Chondrocyte (in vitro differentiated cells): Measurements from ENCODE around the gene ABHD17C. TPM values are rescaled to one million over a fixed set of nuclear protein-coding genes. Genes with fewer than 3 reads are reported as not detected.

ENCODE experiments used
- DNase-seq: peaks from one replicate; pipeline ENCODE4 v3.0.0; 2021; ENCODE audit warnings: mixed read lengths, low spot score
- H3K27ac Mint-ChIP-seq: one replicate; pipeline ENCODE4 v1.8.0; 2021; ENCODE audit warnings: mild to moderate bottlenecking, moderate library complexity, mixed read lengths; ENCODE audit not compliant: unreplicated experiment
- H3K27me3 Mint-ChIP-seq: 2 replicates; pipeline ENCODE4 v1.8.0; 2021; ENCODE audit warnings: low read depth, mixed read lengths
- H3K36me3 Mint-ChIP-seq: 2 replicates; pipeline ENCODE4 v1.8.0; 2021; ENCODE audit warnings: low read depth, mixed read lengths
- H3K4me1 Mint-ChIP-seq: 2 replicates; pipeline ENCODE4 v1.8.0; 2021; ENCODE audit warnings: low read depth, mild to moderate bottlenecking, mixed read lengths
- H3K4me3 Mint-ChIP-seq: one replicate; pipeline ENCODE4 v1.8.0; 2021; ENCODE audit warnings: mild to moderate bottlenecking, moderate library complexity, mixed read lengths; ENCODE audit not compliant: unreplicated experiment
- H3K9me3 Mint-ChIP-seq: 2 replicates; pipeline ENCODE4 v1.8.0; 2021; ENCODE audit warnings: low read depth, mixed read lengths
- total RNA-seq: library from RNA; stranded (reverse); gene quantifications from 3 replicates; pipeline ENCODE4 v1.2.1, GENCODE V29; 2021
- TF ChIP-seq, protein P1 (sequence below): fragments of 200-600 bp; sonication (generic); IDR thresholded peaks from 2 replicates; pipeline ENCODE4 v1.5.0; 2021; ENCODE audit warnings: antibody characterized with exemption, mild to moderate bottlenecking, moderate library complexity

The ABHD17C gene
- total RNA-seq, 1 donor from 2014 or later, result 8.0 TPM

DNA sequence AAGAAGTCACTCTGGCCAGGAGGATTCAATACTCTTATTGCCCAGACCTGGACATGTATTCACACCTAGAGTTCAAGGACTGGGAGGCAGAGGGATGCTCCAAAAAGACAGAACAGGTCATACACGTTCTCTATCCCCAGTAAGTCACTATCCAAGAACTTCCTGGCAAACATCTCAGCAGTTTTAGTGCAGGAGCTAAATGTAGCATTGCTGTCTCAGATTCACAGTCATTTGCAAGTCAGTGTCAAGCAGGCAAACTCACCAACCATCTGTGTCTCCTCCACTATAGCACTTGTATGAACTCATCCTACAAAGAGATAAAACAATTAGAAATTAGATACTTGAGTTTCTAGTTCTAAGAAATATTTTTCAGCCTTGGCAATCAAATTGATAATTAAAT lies 38.4 kb downstream of the ABHD17C start:
- Mint-ChIP-seq H3K36me3 (peaks cover 2% of the 10 kb centered on the region), H3K4me3 (no peak overlapping the region), H3K4me1 (peaks cover 21% of the 10 kb centered on the region), H3K27me3 (no peaks in the 10 kb centered on the region), H3K27ac (no peak overlapping the region), H3K9me3 (peaks cover 2% of the 10 kb centered on the region)
- TF ChIP-seq, protein P1, sequence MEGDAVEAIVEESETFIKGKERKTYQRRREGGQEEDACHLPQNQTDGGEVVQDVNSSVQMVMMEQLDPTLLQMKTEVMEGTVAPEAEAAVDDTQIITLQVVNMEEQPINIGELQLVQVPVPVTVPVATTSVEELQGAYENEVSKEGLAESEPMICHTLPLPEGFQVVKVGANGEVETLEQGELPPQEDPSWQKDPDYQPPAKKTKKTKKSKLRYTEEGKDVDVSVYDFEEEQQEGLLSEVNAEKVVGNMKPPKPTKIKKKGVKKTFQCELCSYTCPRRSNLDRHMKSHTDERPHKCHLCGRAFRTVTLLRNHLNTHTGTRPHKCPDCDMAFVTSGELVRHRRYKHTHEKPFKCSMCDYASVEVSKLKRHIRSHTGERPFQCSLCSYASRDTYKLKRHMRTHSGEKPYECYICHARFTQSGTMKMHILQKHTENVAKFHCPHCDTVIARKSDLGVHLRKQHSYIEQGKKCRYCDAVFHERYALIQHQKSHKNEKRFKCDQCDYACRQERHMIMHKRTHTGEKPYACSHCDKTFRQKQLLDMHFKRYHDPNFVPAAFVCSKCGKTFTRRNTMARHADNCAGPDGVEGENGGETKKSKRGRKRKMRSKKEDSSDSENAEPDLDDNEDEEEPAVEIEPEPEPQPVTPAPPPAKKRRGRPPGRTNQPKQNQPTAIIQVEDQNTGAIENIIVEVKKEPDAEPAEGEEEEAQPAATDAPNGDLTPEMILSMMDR, result no peak
- no peak for DNase-seq

DNA sequence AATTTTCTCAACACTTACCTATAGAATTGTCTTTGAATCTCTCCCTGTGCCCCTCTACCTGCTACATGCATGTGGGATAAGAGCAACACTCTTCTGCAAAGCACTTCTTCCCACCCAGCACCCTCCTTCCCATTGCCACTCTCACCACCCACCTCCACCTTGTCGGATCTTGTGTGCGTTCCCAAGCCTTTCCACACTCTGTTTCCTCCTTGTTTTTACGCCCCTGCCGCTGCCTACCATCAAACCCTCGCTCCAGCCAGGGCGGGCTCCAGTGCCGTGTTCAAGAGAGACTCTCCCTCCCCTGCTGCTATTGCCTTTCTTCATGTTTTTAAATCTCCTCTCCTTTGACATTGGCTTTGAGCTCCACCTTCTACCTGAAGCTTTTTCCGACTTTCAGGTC lies 40.2 kb downstream of the ABHD17C start:
- TF ChIP-seq, protein P1, result no peak
- no peaks in the 10 kb centered on the region for H3K27me3 Mint-ChIP-seq
- H3K36me3 Mint-ChIP-seq, result peaks cover 5% of the 10 kb centered on the region
- H3K9me3 Mint-ChIP-seq, result peaks cover 6% of the 10 kb centered on the region
- peaks cover 17% of the 10 kb centered on the region for H3K4me1 Mint-ChIP-seq
- DNase-seq, result no peak
- H3K4me3 Mint-ChIP-seq, result no peak overlapping the region
- peak overlapping the region; percentile 14 for H3K27ac Mint-ChIP-seq

DNA sequence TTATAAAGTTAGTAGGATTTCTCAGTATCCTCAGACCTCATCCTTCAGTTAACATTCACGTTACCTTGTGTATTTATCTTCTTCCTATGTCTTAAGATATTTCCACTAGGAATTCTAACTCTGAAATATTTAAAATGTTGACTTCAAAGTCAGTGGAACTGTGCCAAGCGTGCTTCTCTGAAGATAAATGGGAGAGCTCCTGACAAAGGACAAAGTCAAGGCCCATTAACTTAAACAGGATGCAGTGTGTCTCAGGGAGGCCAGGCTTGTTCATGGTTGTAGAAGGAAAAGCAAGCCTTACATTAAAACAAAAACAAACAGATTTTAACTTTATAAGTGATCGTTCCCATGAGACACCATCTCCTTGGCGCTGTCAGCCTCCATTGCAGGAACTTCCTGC lies 41.5 kb downstream of the ABHD17C start:
- no peak overlapping the region for H3K27ac Mint-ChIP-seq
- peaks cover 7% of the 10 kb centered on the region for H3K4me1 Mint-ChIP-seq
- H3K4me3 Mint-ChIP-seq, result no peak overlapping the region
- TF ChIP-seq, protein P1, result no peak
- peaks cover 5% of the 10 kb centered on the region for H3K36me3 Mint-ChIP-seq
- H3K9me3 Mint-ChIP-seq, result peaks cover 6% of the 10 kb centered on the region
- DNase-seq, result no peak
- H3K27me3 Mint-ChIP-seq, result no peaks in the 10 kb centered on the region

DNA sequence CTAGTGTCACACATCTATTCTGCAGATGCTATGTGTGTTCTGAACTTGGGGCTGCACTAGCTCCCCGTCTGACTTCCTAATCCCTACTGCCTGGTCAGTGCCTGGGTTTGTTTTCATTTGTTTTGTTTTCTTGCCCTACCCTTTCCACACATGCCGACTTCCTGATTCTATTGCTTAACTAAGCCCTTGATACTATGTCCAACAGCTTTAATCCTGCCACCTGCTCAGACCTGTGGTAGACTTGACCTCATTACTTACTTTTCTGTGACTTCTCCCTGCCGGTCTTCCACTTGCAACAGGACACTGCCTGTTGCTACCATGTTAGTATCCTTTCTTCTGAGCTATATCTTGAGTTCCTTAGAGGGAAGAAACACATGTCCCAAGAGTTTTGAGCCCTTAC lies 44.8 kb downstream of the ABHD17C start:
- Mint-ChIP-seq H3K27me3 (no peaks in the 10 kb centered on the region), H3K36me3 (peaks cover 4% of the 10 kb centered on the region), H3K27ac (no peak overlapping the region), H3K4me3 (no peak overlapping the region), H3K4me1 (peaks cover 28% of the 10 kb centered on the region), H3K9me3 (peaks cover 6% of the 10 kb centered on the region)
- DNase-seq, result no peak
- TF ChIP-seq, protein P1, result no peak

DNA sequence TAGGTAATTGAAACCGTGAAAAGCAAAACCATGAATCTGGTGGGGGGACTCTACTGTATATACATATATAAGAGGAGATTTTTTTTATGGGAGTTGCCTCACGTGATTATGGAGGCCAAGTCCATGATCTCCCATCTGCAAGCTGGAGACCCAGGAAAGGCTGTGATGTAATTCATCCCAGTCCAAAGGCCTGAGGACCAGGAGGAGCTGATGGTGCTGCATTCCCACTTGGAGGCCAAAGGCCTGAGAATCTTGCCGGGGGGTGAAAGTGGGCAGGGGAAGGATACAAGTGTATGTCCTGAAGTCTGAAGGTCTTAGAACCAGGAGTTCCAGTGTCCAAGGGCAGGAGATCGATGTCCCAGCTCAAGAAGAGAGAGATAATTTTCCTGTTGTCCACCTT lies 47.0 kb downstream of the ABHD17C start:
- Mint-ChIP-seq H3K27ac (peak overlapping the region; percentile 23), H3K4me3 (no peak overlapping the region), H3K9me3 (peaks cover 12% of the 10 kb centered on the region), H3K4me1 (peaks cover 44% of the 10 kb centered on the region), H3K27me3 (no peaks in the 10 kb centered on the region), H3K36me3 (peaks cover 4% of the 10 kb centered on the region)
- TF ChIP-seq, protein P1, result no peak
- DNase-seq, result no peak
